ENCODE data around the gene HINT2. TPM values are rescaled to one million over a fixed set of nuclear protein-coding genes. Genes with fewer than 3 reads are reported as not detected.

The HINT2 gene
- total and polyA plus RNA-seq, 11 donors = 48.7 to 139 (median 57.4) TPM

- peak in 1 of 2 donors; percentile 53 for TF ChIP-seq POLR2A (IDR thresholded peaks at IDR 0.05)
- TF ChIP-seq, protein P1, sequence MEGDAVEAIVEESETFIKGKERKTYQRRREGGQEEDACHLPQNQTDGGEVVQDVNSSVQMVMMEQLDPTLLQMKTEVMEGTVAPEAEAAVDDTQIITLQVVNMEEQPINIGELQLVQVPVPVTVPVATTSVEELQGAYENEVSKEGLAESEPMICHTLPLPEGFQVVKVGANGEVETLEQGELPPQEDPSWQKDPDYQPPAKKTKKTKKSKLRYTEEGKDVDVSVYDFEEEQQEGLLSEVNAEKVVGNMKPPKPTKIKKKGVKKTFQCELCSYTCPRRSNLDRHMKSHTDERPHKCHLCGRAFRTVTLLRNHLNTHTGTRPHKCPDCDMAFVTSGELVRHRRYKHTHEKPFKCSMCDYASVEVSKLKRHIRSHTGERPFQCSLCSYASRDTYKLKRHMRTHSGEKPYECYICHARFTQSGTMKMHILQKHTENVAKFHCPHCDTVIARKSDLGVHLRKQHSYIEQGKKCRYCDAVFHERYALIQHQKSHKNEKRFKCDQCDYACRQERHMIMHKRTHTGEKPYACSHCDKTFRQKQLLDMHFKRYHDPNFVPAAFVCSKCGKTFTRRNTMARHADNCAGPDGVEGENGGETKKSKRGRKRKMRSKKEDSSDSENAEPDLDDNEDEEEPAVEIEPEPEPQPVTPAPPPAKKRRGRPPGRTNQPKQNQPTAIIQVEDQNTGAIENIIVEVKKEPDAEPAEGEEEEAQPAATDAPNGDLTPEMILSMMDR (IDR thresholded peaks at IDR 0.05) = peak in 1 of 12 donors; percentile 7
- H3K27ac ChIP-seq = peak within 1 kb of the TSS; percentile 16 to 100 (median 80)
- H3K36me3 ChIP-seq = peaks cover 0 to 29% (median 28%) of the 10 kb centered on the region in 9 donors
- no peaks in the 10 kb centered on the region for H3K9me3 ChIP-seq
- intact Hi-C loops (cut with DNase I) = loop anchor here in 2 of 10 donors (1.0 to 10.0 kb wide), 4 partner anchors 21 to 157 kb away; partner anchors contain the start of genes CCDC107 (in 2 of the 2), RMRP (in 2 of the 2), MSMP (in 1 of the 2) and NPR2 (in 1 of the 2)
- H3K4me3 ChIP-seq = peak within 1 kb of the TSS; percentile 25 to 72 (median 60)
- DNase-seq = peak; percentile 95 to 98 (median 95)
- no peaks in the 10 kb centered on the region for H3K27me3 ChIP-seq
- WGBS, 4 donors = 1 to 3% (median 2%) methylated on average over 19 to 28 of the region's 28 CpGs
- H3K4me1 ChIP-seq = peaks cover 5 to 40% (median 31%) of the 10 kb centered on the region in 12 donors
- ATAC-seq = peak; percentile 71 to 81 (median 77)
Measured at GRCh38 chr9:35812025-35812602, 2.7 kb downstream of the HINT2 start, which contains the start of gene SPAG8. TSS of gene SPAG8 (minus strand) at chr9:35812262. CDS start at chr9:35812147, 115 bp downstream.

GRCh38 chr9:35811381-35812024 is 3.3 kb downstream of the HINT2 start:
- WGBS, 4 donors = 2 to 16% (median 10%) methylated on average over 7 to 12 of the region's 12 CpGs
- Histone ChIP-seq H3K9me3 (no peaks in the 10 kb centered on the region), H3K27me3 (no peaks in the 10 kb centered on the region), H3K36me3 (peaks cover 0 to 36% (median 32%) of the 10 kb centered on the region in 9 donors), H3K4me1 (peaks cover 5 to 40% (median 29%) of the 10 kb centered on the region in 12 donors), H3K27ac (peak overlapping the region in 11 of 12 donors; percentile 63 to 100 (median 79)), H3K4me3 (peak overlapping the region; percentile 25 to 72 (median 60))
- TF ChIP-seq, protein P1 (IDR thresholded peaks at IDR 0.05) = no peak
- TF ChIP-seq POLR2A (IDR thresholded peaks at IDR 0.05) = no peak
- DNase-seq (peak in 4 of 5 donors; percentile 38 to 64 (median 50)), ATAC-seq (no peak)
- intact Hi-C loops (cut with DNase I) = loop anchor here in 2 of 10 donors (1.0 to 10.0 kb wide), 4 partner anchors 20 to 157 kb away; partner anchors contain the start of genes CCDC107 (in 2 of the 2), RMRP (in 2 of the 2), MSMP (in 1 of the 2) and NPR2 (in 1 of the 2)

- Histone ChIP-seq H3K27ac (no peak overlapping the region), H3K27me3 (no peaks in the 10 kb centered on the region), H3K4me3 (no peak overlapping the region), H3K9me3 (no peaks in the 10 kb centered on the region), H3K4me1 (peaks cover 5 to 34% (median 29%) of the 10 kb centered on the region in 12 donors), H3K36me3 (peaks cover 0 to 49% (median 41%) of the 10 kb centered on the region in 9 donors)
- intact Hi-C loops (cut with DNase I) = loop anchor here in 2 of 10 donors (5.0 to 10.0 kb wide), 3 partner anchors 55 to 155 kb away; partner anchors contain the start of genes CCDC107 (in 2 of the 2), RMRP (in 2 of the 2), MSMP (in 1 of the 2) and SIT1 (in 1 of the 2)
- no peak for TF ChIP-seq POLR2A (IDR thresholded peaks at IDR 0.05)
- TF ChIP-seq, protein P1 (IDR thresholded peaks at IDR 0.05) = no peak
- 92 to 96% (median 95%) methylated on average over 7 of the region's 7 CpGs for WGBS, 4 donors
- no peak for ATAC-seq
- DNase-seq = no peak
Measured at GRCh38 chr9:35810122-35810521, 4.7 kb downstream of the HINT2 start.

DNA sequence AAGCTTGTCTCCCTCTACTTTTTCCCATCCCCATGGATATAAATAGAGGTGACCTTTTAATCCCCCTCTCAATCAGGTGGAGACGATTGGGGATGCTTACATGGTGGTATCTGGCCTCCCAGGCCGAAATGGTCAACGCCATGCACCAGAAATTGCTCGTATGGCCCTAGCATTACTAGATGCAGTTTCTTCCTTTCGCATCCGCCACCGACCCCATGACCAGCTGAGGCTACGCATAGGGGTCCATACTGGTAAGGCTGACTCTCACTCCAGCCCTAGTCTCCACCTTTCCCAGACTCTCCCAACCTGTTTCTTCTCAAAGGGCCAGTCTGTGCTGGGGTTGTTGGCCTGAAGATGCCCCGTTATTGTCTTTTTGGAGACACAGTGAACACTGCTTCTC is 6.4 kb downstream of the HINT2 start:
- 88 to 93% (median 90%) methylated on average over 9 of the region's 9 CpGs for WGBS, 4 donors
- intact Hi-C loops (cut with DNase I) = no loop called here
- H3K4me3 ChIP-seq = no peak overlapping the region
- peaks cover 5 to 24% (median 19%) of the 10 kb centered on the region in 12 donors for H3K4me1 ChIP-seq
- TF ChIP-seq, protein P1 (IDR thresholded peaks at IDR 0.05) = no peak
- no peak for TF ChIP-seq POLR2A (IDR thresholded peaks at IDR 0.05)
- H3K27ac ChIP-seq = no peak overlapping the region
- peaks cover 0 to 61% (median 41%) of the 10 kb centered on the region in 9 donors for H3K36me3 ChIP-seq
- no peaks in the 10 kb centered on the region for H3K27me3 ChIP-seq
- ATAC-seq = no peak
- no peak for DNase-seq
- H3K9me3 ChIP-seq = no peaks in the 10 kb centered on the region

Data from heart left ventricle (tissue), 16 donors.